ENCODE results near the gene NUFIP1.

GRCh38 chr13:44934724-44935123 is 54.5 kb downstream of the NUFIP1 start:
- TF ChIP-seq, protein P1, sequence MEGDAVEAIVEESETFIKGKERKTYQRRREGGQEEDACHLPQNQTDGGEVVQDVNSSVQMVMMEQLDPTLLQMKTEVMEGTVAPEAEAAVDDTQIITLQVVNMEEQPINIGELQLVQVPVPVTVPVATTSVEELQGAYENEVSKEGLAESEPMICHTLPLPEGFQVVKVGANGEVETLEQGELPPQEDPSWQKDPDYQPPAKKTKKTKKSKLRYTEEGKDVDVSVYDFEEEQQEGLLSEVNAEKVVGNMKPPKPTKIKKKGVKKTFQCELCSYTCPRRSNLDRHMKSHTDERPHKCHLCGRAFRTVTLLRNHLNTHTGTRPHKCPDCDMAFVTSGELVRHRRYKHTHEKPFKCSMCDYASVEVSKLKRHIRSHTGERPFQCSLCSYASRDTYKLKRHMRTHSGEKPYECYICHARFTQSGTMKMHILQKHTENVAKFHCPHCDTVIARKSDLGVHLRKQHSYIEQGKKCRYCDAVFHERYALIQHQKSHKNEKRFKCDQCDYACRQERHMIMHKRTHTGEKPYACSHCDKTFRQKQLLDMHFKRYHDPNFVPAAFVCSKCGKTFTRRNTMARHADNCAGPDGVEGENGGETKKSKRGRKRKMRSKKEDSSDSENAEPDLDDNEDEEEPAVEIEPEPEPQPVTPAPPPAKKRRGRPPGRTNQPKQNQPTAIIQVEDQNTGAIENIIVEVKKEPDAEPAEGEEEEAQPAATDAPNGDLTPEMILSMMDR (IDR thresholded peaks at IDR 0.05), result no peak
- TF ChIP-seq POLR2A (IDR thresholded peaks at IDR 0.05), result no peak
- no peak for TF ChIP-seq POLR2AphosphoS5 (IDR thresholded peaks at IDR 0.05)

All from transverse colon (tissue), 4 donors.